GM13976 (cell line): ENCODE measurements around the gene PTPN2.

Experiments used
- DNase-seq: peaks from one replicate; pipeline ENCODE4 v3.0.0; 2012; ENCODE audit warnings: low spot score
- CTCF ChIP-seq: IDR thresholded peaks from 2 replicates; pipeline ENCODE4 v1.5.1; 2012; ENCODE audit warnings: borderline replicate concordance, mild to moderate bottlenecking; ENCODE audit not compliant: insufficient read depth; ENCODE audit errors: extremely low read depth, missing control alignments, control extremely low read depth
- in situ Hi-C: fragments of 300-500 bp; cut with MboI; formaldehyde crosslinking; loops from one replicate; pipeline ENCODE4 v1.12.0; 2022; ENCODE audit warnings: low sequenced_read_pairs, mixed read lengths, inconsistent platforms; ENCODE audit not compliant: unreplicated experiment

PTPN2 gene

GRCh38 chr18:12928206-12928605 is 44.2 kb upstream of the PTPN2 start:
- in situ Hi-C loops, result loop anchor here (25.0 kb wide), 1 partner anchor 541 kb away; the partner anchor contains the start of gene AFG3L2
- no peak for DNase-seq
- no peak for TF ChIP-seq CTCF

- no peak for TF ChIP-seq CTCF
- no peak for DNase-seq
- in situ Hi-C loops, result loop anchor here (25.0 kb wide), 1 partner anchor 537 kb away; the partner anchor contains the start of gene AFG3L2
Measured at GRCh38 chr18:12924616-12925015, 40.6 kb upstream of the PTPN2 start.

GRCh38 chr18:12922266-12922665 is 38.2 kb upstream of the PTPN2 start:
- no peak for TF ChIP-seq CTCF
- in situ Hi-C loops, result no loop called here
- DNase-seq, result no peak

- in situ Hi-C loops, result no loop called here
- TF ChIP-seq CTCF, result no peak
- DNase-seq, result peak; percentile 51
Measured at GRCh38 chr18:12921178-12921577, 37.1 kb upstream of the PTPN2 start.

GRCh38 chr18:12911929-12912703 is 28.1 kb upstream of the PTPN2 start:
- no peak for DNase-seq
- in situ Hi-C loops, result no loop called here
- TF ChIP-seq CTCF, result no peak

- TF ChIP-seq CTCF, result no peak
- in situ Hi-C loops, result no loop called here
- DNase-seq, result peak; percentile 79
Measured at GRCh38 chr18:12911025-12911928, 27.2 kb upstream of the PTPN2 start.
